Esophagus squamous epithelium (tissue), 5 donors: ENCODE measurements around the gene SAMM50. TPM values are rescaled to one million over a fixed set of nuclear protein-coding genes. Genes with fewer than 3 reads are reported as not detected.
A peak's percentile ranks its signal among the peaks of the same experiment; 100 is the strongest.

Source experiments
- DNase-seq: peaks from one replicate; lab custom pipeline; 2025; lab: John Stamatoyannopoulos, UW
- H3K27ac ChIP-seq, 4 donors: fragments of 200-600 bp; sonication (generic); one replicate each; pipeline ENCODE4 v1.5.1; 2016 to 2019; ENCODE audit warnings: mild to moderate bottlenecking in 1 of 4
- H3K27me3 ChIP-seq, 4 donors: fragments of 200-600 bp; sonication (generic); 1 replicate in 3 of 4; 2 replicates in 1 of 4; pipeline versions ENCODE4 v1.5.1 to v1.6.0; 2017 to 2021; ENCODE audit warnings: antibody characterized with exemption in 1 of 4
- H3K36me3 ChIP-seq, 3 donors: fragments of 200-600 bp; sonication (generic); one replicate each; pipeline ENCODE4 v1.5.1; 2016 to 2019
- H3K4me1 ChIP-seq, 3 donors: fragments of 200-600 bp; sonication (generic); one replicate each; pipeline ENCODE4 v1.5.1; 2017 to 2019
- H3K4me3 ChIP-seq, 4 donors: fragments of 200-600 bp; sonication (generic); 1 replicate in 3 of 4; 2 replicates in 1 of 4; pipeline ENCODE4 v1.5.1; 2016 to 2019; ENCODE audit warnings: mild to moderate bottlenecking in 2 of 4, moderate library complexity in 1 of 4
- H3K9me3 ChIP-seq, 3 donors: fragments of 200-600 bp; sonication (generic); one replicate each; pipeline ENCODE4 v1.5.1; 2016 to 2019
- CTCF ChIP-seq, 6 experiments: fragments of 450-650 bp in 4 of 6; fragments of 200-600 bp in 2 of 6; sonication (generic) in 2 of 6; IDR thresholded peaks; one replicate each; pipeline ENCODE4 v1.5.1; 2016 to 2019; ENCODE audit warnings: antibody characterized with exemption in 6 of 6, mild to moderate bottlenecking in 4 of 6, moderate library complexity in 4 of 6
- POLR2A ChIP-seq, 4 donors: fragments of 450-650 bp; IDR thresholded peaks; one replicate each; pipeline ENCODE4 v1.6.1; 2017; ENCODE audit warnings: antibody characterized with exemption in 4 of 4, mild to moderate bottlenecking in 4 of 4, moderate library complexity in 3 of 4
- WGBS, 2 donors: methylation state at CpG; one replicate each; pipeline ENCODE4 v1.1.5; 2018; 5-methylcytosine and 5-hydroxymethylcytosine counted together
- intact Hi-C: fragments of 100-400 bp; cut with DNase I; formaldehyde crosslinking; loops from one replicate; pipeline ENCODE4 v1.15.0; 2022
- total RNA-seq, 4 donors: library from RNA; depleted of rRNA; stranded (reverse); fragments of >200 nt; gene quantifications; one replicate each; pipeline ENCODE4 v1.1.0, GENCODE V29; 2016
- donor health status: DM: yes; HTN: yes; CAD: no.

The SAMM50 gene
- total RNA-seq, 4 donors from 2014 or later, result 24.4 to 45.5 (median 34.3) TPM

DNA sequence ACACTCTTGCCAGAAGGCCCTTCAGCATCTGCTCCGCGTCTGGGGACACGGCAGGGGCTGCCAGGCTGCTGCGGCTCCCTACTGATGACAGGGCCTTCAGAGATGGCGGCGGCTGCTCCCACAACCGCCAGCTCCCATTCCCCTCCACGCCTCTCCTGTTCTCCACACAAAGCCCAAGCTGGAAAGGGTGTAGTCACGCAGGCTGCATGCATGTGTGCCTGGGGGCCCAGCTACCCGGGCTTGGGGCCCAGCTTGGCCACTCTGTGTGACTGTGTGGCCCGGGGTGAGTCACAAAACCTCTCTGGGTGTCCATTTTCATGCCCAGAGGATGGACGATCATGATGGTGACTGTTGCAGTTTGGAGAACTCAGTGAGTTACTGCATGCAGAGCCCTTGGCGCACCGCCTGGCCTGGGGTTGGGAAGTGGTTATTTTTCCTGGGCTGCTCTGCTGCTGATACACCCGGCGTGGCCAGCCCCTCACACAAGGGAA is 37.1 kb downstream of the SAMM50 start:
- H3K27me3 ChIP-seq, result no peaks in the 10 kb centered on the region
- no peaks in the 10 kb centered on the region for H3K9me3 ChIP-seq
- peaks cover 0 to 14% (median 2%) of the 10 kb centered on the region in 3 donors for H3K4me1 ChIP-seq
- WGBS, 2 donors, result 85% methylated on average over 5 of the region's 16 CpGs
- TF ChIP-seq POLR2A (IDR thresholded peaks at IDR 0.05) (no peak), CTCF (IDR thresholded peaks at IDR 0.05) (no peak)
- H3K36me3 ChIP-seq, result peaks cover 24 to 97% (median 45%) of the 10 kb centered on the region in 3 donors
- no peak for DNase-seq
- intact Hi-C loops, result loop anchor here (5.0 kb wide), 2 partner anchors 90 to 630 kb away; no protein-coding TSS in a partner anchor
- H3K27ac ChIP-seq, result no peak overlapping the region
- H3K4me3 ChIP-seq, result no peak overlapping the region

GRCh38 chr22:43993072-43993760 is 38.0 kb downstream of the SAMM50 start:
- Histone ChIP-seq H3K36me3 (peaks cover 24 to 97% (median 45%) of the 10 kb centered on the region in 3 donors), H3K27ac (no peak overlapping the region), H3K27me3 (no peaks in the 10 kb centered on the region), H3K9me3 (no peaks in the 10 kb centered on the region), H3K4me3 (no peak overlapping the region), H3K4me1 (peaks cover 0 to 14% (median 2%) of the 10 kb centered on the region in 3 donors)
- intact Hi-C loops, result loop anchor here (5.0 kb wide), 2 partner anchors 89 to 629 kb away; no protein-coding TSS in a partner anchor
- 22 to 30% methylated on average over 11 to 18 of the region's 20 CpGs for WGBS, 2 donors
- no peak for DNase-seq
- TF ChIP-seq POLR2A (IDR thresholded peaks at IDR 0.05) (no peak), CTCF (IDR thresholded peaks at IDR 0.05) (peak; percentile 85 to 98 (median 90))

DNA sequence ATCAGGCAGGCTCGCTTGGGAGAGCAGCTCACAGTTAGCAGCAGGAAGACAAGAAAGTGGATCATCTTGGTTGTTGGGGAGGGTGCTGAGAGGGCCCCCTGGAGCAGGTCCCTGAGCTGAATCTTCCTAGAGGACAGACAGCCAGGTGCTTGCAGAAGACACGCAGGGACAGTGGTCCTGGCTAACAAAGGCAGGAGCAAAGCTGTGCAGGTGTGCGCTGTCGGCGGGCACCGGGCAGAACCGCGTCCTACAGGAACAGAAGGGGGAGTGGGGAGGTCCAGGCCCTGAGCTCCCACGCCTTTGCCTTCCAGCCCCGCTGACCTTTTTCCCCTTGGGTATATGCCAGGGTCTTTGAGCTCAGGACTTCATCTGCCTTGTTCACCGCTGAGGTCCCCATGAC is 38.8 kb downstream of the SAMM50 start:
- no peaks in the 10 kb centered on the region for H3K27me3 ChIP-seq
- WGBS, 2 donors, result 86 to 93% methylated on average over 3 to 11 of the region's 11 CpGs

GRCh38 chr22:43994416-43994815 is 39.2 kb downstream of the SAMM50 start:
- DNase-seq, result no peak
- Histone ChIP-seq H3K4me1 (peaks cover 0 to 14% (median 2%) of the 10 kb centered on the region in 3 donors), H3K27ac (no peak overlapping the region), H3K9me3 (no peaks in the 10 kb centered on the region), H3K4me3 (no peak overlapping the region), H3K36me3 (peaks cover 24 to 97% (median 42%) of the 10 kb centered on the region in 3 donors), H3K27me3 (no peaks in the 10 kb centered on the region)
- no peak for TF ChIP-seq CTCF (IDR thresholded peaks at IDR 0.05)
- TF ChIP-seq POLR2A (IDR thresholded peaks at IDR 0.05), result no peak
- WGBS, 2 donors, result 81 to 94% methylated on average over 7 to 8 of the region's 9 CpGs
- intact Hi-C loops, result loop anchor here (5.0 kb wide), 2 partner anchors 88 to 628 kb away; no protein-coding TSS in a partner anchor

More for the DNA sequence above, 38.8 kb downstream of the SAMM50 start:
- H3K27ac ChIP-seq, result no peak overlapping the region
- peaks cover 24 to 97% (median 46%) of the 10 kb centered on the region in 3 donors for H3K36me3 ChIP-seq
- peaks cover 0 to 14% (median 2%) of the 10 kb centered on the region in 3 donors for H3K4me1 ChIP-seq
- TF ChIP-seq POLR2A (IDR thresholded peaks at IDR 0.05) (no peak), CTCF (IDR thresholded peaks at IDR 0.05) (no peak)
- DNase-seq, result no peak
- intact Hi-C loops, result loop anchor here (5.0 kb wide), 2 partner anchors 88 to 628 kb away; no protein-coding TSS in a partner anchor
- no peaks in the 10 kb centered on the region for H3K9me3 ChIP-seq
- no peak overlapping the region for H3K4me3 ChIP-seq
